GM12892 (cell line): ENCODE data around the gene NDRG4.

Experiments used
- POLR2A ChIP-seq: IDR thresholded peaks from 2 replicates; pipeline ENCODE4 v1.6.1; 2011; ENCODE audit warnings: low read depth, low read length, control low read depth
- TAF1 ChIP-seq: IDR thresholded peaks from 2 replicates; pipeline ENCODE4 v1.6.1; 2011; ENCODE audit warnings: low read depth, mild to moderate bottlenecking, control low read depth, low read length, borderline replicate concordance

DNA sequence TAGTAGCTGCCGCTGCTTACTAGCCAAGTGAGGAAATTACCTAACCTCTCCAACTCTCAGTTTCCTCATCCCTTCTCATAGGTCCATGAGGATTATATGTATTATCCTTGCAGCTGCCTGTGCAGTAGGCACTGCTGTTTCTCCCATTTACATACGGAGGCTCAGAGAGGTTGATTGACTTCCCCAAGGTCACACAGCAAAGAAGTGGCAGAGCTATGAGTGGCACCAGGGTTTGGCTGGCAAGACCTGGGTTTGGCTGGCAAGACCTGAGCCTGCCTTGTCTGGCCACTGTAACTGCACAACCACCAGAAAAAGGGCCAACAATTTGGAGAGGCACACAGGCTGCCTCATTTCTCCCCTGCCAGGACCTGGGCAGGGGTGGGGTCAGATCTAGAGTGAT is 2.5 kb upstream of the NDRG4 start:
- TF ChIP-seq TAF1, result no peak
- no peak for TF ChIP-seq POLR2A
